Coronary artery (tissue), 2 donors: ENCODE results near the gene CD44.

Source experiments
- DNase-seq: peaks from one replicate; pipeline ENCODE4 v3.0.0-alpha.2; 2017; ENCODE audit warnings: low spot score
- H3K27ac ChIP-seq, 2 donors: fragments of 200-600 bp; sonication (generic); one replicate each; pipeline ENCODE4 v1.5.1; 2016 to 2019
- H3K4me3 ChIP-seq: fragments of 200-600 bp; sonication (generic); 2 replicates; pipeline ENCODE4 v1.5.1; 2016; ENCODE audit warnings: mild to moderate bottlenecking, moderate library complexity
- CTCF ChIP-seq: fragments of 200-600 bp; sonication (generic); IDR thresholded peaks from one replicate; pipeline ENCODE4 v1.5.1; 2019; ENCODE audit warnings: antibody characterized with exemption

Gene CD44

GRCh38 chr11:35174666-35175065 lies 35.7 kb downstream of the CD44 start:
- no peak for DNase-seq
- Histone ChIP-seq H3K4me3 (no peak overlapping the region), H3K27ac (peak overlapping the region; percentile 45 to 74)
- no peak for TF ChIP-seq CTCF

GRCh38 chr11:35177370-35177769 lies 38.4 kb downstream of the CD44 start:
- no peak overlapping the region for H3K4me3 ChIP-seq
- no peak overlapping the region for H3K27ac ChIP-seq
- no peak for DNase-seq
- no peak for TF ChIP-seq CTCF

GRCh38 chr11:35178067-35178805 lies 39.3 kb downstream of the CD44 start:
- H3K27ac ChIP-seq: peak overlapping the region in 1 of 2 donors; percentile 15
- DNase-seq: no peak
- no peak for TF ChIP-seq CTCF

GRCh38 chr11:35178873-35179272 lies 39.9 kb downstream of the CD44 start:
- Histone ChIP-seq H3K4me3 (no peak overlapping the region), H3K27ac (peak overlapping the region in 1 of 2 donors; percentile 69)
- TF ChIP-seq CTCF: no peak
- no peak for DNase-seq

More at GRCh38 chr11:35178067-35178805, 39.3 kb downstream of the CD44 start:
- H3K4me3 ChIP-seq: no peak overlapping the region

GRCh38 chr11:35179466-35180135 lies 40.6 kb downstream of the CD44 start:
- no peak for DNase-seq
- no peak for TF ChIP-seq CTCF
- H3K27ac ChIP-seq: peak overlapping the region; percentile 60 to 69
- peak overlapping the region; percentile 10 for H3K4me3 ChIP-seq

GRCh38 chr11:35180317-35181233 lies 41.6 kb downstream of the CD44 start:
- Histone ChIP-seq H3K4me3 (no peak overlapping the region), H3K27ac (peak overlapping the region; percentile 60 to 69)
- TF ChIP-seq CTCF: no peak
- no peak for DNase-seq
